Activated CD4-positive, alpha-beta T cell treated with anti-CD3 and anti-CD28 coated beads, Interleukin-2, amount 50 U/mL, for 24 hours (primary cell): Measurements from ENCODE around the gene STT3B.
"Not testable (repeated sequence)": the region's sequence is repeated elsewhere in the genome, so short reads cannot be mapped to it uniquely, and the experiment has no call there.

ENCODE experiments used
- DNase-seq, 2 donors: peaks; one replicate each; pipeline ENCODE4 v3.0.0-alpha.2; 2020; ENCODE audit warnings: low read depth in 1 of 2, low spot score in 1 of 2

Gene STT3B

DNA sequence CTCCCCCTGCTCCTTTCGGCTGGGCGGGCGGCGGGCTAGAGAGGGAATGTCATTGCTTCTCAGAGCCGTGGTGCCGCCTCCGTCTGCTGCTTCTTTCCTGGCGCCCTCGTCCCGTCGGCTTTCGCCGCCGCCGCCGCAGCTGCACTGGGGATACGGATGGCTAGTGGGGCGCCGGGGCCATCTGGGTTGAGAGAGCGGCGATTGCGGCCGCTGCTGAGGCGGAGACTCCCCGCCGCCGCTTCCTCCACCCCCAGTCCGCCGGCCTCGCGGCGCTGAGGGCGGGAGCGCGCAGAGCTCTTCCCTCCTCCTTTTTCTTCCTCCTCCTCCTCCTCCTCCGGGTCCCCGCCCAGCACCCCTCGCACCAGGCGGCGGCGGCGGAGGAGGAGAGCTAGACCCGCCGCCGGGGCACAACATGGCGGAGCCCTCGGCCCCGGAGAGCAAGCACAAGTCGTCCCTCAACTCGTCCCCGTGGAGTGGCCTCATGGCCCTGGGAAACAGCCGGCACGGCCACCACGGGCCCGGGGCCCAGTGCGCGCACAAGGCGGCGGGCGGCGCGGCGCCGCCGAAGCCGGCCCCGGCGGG, at the start of gene STT3B:
Gene STT3B, plus strand, starts transcription at position 339 of the 582 bp plus-strand sequence. Its CDS starts 74 bp downstream, at position 413.
- DNase-seq = peak in 1 of 2 donors; percentile 74

DNA sequence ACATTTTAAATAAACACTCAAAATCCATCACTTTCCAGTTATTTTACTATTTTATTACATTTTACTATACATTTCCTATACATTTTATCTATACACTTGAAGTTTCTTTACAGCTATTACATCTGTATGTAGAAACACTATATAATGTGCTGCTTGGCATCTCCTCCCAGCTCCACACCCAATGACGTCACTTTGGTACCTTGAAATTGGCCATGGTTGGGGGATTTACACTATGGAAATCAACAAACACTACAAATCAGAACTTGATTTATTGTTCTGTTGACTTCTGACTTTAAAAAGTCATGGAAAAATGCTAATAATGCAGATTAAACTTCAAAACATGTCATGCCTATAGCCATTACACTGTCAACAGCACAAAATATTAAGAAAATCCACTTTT, 48.9 kb upstream of the STT3B start:
- DNase-seq = no peak

DNA sequence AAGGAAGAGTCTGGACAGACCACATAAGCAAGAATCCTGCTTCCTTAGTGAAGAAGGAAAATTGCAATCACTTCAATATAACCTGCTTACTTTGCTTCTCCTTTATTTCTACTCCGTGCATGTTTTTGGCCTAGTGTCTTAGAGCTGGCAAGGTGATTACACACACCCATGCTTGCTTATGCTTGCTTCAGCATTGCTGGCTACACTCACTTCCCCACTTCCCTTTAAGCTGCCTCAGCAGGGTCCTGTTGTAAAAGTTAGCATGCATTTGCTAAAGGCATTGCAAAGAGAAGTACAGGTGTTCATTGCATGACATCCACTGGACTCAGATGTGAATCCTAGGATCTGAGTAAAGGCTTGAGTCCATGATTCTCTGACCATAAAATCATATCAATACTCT, 47.5 kb upstream of the STT3B start:
- no peak for DNase-seq

DNA sequence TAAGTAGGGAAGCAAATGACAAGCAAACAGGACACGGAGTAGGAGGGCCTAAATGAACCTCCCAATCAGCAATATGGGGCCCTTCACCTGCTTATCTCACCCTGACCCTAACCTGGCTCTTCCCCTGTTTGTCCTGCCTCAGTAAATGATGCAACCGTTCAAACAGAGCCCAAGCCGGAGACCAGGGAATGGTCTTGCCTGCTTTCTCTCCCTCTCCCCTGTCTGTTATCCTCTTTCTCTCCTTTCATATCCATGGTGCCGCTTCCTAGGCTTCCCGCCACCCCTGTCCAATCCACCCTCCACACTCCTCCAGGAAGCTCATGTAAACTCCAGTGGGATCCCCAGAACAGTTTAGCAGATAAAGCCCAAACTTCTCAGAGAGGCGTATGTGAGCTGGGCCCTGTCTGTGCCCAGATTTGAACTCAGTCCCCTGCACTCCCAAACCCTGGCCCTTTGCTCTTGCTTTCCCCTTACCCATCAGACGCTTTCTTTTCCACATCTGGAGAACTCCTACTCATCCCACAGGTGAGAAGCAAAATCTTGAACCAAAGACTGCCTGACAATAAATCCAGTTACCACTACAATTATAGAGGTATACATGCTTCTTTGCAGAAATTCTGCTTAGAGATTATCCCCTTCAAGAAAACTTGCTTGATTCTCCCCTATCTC, 45.7 kb upstream of the STT3B start:
- DNase-seq = no peak

DNA sequence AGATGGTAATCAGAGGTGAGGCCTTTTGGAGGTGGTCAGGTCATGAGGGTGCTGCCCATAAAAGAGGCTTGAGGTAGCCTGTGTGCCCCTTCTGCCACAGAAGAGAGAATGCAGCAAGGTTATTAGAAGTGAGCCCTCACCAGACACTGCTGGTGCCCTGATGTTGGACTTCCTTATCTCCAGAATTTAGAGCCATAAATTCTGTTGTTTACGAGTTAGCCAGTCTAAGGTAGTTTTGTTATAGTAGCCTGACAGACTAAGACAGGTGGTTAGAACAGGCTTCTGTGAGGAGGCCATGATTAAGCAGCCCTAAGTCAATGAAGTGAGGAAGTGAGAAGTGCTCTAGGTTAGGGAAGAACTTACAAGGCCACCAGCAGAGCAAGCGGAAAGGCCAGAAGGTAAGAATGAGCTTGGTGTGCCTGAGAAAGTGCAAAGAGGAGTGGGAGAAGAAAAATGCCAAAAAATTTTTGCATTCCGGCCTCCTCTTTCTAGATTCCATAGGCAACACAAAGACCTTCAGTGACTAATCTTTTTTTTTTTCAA, 44.2 kb upstream of the STT3B start:
- no peak for DNase-seq

DNA sequence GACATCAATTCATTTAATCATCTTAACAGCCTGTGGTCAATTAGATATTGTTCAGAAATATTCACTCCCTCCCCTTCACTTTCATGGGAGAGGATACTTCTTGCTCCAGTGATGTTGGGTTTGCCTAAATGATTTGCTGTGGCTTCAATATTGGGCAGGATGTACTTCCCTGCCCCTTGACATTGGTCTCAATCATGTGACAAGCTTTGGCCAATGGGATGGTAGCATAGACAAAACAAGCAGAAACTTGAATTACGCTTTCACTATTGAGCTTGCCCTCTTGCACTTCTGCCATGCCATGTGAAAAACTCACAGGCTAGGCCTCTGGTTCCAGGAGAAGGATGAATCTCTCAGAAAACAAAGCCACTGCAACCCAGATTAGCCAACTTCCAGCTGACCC, 42.2 kb upstream of the STT3B start:
- no peak for DNase-seq

DNA sequence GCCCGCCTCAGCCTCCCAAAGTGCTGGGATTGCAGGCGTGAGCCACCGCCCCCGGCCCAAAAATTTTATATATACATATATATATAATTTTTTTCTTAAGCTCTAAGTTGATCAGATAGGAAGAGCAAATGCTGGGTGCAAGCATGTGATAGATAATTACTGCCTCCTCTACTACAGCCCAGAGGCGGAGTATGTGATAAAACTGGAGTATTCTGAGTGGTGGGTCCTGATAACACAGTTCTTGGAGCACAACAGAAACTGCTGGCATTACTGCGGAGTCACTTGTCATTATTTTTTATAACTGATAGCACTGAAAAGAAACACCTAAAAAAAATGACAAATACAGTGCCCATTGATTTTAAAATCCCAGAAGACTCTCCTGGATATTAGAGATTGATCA, 41.1 kb upstream of the STT3B start:
- DNase-seq = no peak

DNA sequence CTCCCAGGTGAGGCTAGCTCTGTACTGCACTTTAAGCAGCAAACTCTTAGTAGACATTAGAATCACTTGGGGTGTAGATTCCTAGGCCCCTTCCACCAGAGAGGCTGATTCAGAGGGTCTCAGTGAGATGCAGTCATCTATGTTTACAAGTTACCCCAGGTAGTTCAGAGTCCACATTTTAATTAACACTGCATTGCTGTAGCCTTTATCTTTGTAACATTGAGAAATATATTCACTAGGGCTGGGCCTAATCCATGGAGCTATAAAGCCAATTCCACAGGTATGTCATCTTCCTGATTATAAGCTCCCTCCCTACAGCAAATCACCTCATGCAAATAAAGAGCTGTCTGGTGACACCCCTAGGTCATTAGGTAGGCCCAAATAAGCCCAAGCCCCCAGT, 39.6 kb upstream of the STT3B start:
- DNase-seq = no peak

DNA sequence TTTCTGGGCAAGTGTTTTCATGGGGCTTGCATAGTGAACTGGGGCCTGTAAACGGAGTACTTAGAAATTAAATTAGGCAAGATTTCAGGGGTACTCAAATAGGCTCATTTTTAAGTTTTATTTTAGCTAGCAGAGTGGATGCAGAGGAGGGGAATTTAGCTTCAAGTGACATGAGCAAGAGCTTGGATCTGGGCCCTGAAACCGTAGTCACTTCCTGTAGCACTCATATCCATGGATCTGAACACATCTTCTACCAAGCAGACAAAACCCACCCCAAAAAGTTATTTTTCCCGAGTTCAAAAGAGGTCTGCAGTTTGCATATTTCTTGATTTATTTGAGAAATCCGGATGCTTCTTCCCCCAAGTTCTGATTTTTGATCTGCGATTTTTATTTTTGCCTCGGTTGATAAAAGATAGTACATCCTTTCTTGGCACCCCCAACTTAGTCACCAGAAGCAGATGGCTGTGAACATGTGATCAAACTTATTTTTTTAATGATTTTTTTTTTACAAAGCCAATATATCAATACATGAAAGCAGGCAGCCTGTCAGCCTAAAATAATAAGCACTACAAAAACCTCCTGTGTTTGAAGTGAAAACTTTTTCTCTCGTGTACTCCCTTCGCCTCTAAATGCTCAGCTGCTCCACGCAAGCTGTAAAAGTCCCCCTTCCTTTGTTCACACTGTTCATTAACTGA, 36.6 kb upstream of the STT3B start:
- DNase-seq = no peak

DNA sequence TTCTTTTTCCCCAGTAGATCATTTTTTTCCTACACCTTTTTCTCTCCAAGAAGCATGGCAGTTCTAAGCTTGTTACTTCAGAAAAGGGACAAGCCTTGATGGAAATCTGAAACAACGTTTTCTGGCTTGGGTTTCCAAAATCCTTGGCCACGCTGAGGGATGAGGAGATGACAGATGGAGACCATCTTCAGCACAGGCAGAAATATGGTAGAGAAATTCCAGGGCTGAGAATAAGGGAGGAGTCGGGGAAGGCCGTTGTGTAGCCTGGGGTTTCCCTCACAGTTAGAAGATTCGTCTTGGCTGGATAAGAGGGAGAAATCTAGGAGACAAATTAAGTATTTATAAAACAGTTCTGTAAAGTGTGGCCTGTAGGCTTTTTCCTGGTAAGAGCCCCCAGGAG, 33.9 kb upstream of the STT3B start:
- DNase-seq = no peak

DNA sequence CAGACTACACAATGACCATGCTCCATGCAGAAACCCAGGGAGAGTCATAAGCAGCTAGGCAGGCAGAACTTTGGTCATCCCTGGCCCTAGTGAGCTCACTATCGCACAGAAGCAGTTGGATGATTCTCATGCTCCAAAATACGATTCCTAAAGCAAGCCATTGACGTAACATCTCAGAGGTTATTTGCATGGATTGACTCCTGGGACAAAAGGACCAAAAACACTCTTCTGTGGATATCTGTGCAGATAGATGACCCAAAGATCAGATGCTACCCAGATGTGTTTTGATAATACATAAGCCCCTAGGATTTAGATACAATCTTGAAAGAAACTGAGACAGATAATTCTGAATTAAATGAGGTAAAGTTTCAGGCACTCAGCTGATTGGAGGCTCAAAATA, 33.4 kb upstream of the STT3B start:
- DNase-seq = no peak

DNA sequence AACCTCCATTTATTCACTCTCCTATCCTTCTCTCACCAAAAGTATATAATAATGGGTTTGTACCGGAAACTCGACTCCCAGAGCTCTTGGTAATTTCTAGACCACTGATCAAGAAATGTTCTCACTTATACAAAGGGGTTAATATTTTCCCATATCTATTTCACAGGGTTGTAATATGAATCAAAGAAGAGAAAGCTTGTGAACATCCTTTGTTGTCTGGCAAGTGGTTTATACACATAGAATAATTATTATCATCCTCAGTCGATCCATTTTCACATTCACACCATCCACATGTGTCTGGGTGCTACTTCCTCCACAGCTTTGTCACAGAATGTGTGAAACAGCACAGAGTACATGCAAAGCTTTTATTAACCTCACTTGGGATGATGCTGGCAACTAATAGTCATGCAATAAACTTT, 29.9 kb upstream of the STT3B start:
- DNase-seq = no peak

DNA sequence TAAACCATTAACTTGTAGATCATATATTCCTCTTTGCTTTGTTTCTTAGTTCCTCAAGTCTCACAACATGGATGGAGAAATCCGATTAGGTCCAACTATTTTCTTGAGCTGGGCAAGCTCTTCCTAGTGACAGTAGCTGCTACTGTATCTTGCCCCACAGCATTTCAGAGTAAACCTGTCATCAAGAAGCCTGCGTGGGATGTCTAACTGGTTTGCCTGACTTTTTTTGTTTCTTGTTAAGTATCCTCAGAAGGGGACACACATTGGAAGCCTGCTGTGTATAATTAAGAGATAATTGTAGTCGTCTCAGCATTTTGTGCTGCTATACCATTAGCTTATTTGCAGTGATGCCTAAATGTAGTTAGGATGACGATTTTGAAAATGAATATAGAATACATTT, 29.3 kb upstream of the STT3B start:
- no peak for DNase-seq

DNA sequence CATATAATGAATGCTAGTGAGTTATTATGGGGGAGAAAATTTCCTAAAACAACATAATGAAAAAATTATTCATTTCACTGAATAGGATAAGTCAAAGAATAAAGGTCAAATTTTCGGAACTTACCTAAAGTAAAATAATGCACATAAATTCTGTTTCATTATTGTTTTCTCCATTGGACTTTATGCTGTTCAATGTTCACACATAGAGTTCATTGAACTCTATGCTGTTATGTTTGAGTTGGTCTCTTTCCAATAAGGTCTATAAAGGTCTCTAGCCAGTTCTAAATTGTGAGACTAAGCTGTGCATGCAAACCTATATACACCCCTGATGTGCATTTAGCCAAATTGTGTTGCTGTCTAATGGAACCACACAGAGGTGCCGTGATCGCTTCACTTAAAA, 28.5 kb upstream of the STT3B start:
- no peak for DNase-seq

DNA sequence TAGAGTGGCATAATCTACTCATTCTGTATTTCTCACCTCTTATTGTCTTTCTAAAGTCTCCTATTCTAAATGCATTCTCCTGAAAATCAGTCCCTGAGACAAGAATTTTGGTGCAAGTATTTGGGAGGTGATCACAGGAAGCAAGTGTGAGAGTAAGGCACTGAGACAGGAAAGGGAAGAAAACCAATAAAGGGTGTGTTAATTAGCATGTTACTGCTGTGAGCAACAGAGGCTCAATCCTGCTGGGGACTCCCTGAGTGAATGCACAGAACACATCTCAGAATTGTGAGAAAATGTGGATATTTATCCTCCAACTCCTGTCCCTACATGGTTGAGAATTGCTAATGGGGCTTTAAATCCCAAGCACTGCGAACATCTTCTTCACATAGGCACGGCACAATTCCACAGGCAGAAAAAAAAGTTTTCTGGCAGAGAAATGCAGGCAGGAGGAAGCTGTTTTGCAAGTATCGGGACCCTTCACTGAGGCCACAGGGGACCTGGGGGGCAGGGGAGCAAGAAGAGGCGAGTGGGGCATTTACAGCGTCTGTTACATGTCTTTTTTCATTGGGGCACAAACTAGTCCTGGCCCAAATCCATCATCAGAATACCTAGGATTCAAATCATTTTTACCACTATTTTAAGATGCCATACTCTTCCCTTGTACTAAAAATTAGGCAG, 27.2 kb upstream of the STT3B start:
- no peak for DNase-seq

DNA sequence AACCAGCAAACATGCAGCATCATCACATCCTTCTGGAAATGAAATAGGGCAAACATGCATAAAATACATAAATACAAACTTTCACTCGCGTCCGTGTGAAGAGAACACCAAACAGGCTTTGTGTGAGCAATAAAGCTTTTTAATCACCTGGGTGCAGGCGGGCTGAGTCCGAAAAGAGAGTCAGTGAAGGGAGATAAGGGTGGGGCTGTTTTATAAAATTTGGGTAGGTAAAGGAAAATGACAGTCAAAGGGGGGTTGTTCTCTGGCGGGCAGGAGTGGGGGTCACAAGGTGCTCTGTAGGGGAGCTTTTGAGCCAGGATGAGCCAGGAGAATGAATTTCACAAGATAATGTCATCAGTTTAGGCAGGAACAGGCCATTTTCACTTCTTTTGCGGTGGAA, 26.2 kb upstream of the STT3B start:
- DNase-seq = not testable (repeated sequence)

DNA sequence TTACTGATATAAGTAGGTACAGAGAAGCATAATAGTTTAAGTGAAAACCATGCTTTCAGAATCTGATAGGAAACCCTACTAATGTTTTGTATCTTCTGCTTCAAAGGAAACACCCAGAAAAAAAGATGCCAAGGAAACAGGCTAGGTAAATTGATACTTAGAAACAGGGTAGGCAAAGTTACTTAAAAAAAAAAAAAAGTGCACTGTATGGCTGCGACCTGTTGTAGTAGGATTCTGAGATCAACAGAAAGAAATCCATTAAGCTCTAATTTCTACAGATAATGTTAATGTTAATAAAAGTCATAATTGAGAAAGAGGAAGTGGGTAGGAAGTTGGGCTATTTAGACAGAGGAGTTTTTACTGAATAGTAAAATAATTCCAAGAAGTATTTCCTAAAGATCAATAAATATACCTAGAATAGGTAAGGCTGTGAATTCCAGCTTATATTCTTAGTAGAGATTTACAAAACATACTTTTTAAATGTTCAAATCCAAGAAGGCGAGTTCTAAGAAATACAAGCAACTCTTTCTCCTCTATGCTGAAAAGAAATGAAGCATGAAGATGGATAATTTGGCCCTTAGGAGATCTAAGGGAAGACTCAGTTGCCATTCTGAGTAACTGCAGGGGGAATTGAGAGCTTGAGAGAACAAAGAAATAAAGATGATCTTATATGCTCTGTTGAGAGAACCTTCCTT, 24.1 kb upstream of the STT3B start:
- DNase-seq = no peak

DNA sequence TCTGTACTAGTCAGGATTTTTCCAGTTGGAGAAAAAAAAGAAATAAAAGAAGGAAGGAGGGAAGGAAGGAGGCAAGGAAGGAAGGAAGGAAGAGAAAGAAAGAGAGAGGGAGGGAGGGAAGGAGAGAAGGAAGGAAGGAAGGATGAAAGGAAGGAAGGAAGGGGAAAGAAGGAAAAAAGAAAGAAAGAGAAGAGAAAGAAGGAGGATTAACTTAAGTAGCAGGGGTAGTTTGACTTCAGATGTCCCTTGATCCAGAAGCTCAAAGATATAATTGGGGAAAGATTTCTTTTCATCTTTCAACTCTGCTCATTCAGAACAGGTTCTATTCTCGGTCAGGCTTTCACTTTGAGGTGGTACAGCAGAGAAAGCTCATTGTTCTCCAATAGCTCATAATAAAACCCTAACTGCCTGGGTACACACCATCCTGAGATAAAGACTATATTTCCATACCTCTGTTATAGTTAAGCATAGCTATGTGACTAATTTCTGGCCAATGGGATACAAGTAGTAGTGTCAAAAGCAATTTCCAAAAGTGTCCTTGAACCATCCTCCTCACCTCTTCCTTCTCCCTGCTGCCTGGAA, 23.5 kb upstream of the STT3B start:
- no peak for DNase-seq

DNA sequence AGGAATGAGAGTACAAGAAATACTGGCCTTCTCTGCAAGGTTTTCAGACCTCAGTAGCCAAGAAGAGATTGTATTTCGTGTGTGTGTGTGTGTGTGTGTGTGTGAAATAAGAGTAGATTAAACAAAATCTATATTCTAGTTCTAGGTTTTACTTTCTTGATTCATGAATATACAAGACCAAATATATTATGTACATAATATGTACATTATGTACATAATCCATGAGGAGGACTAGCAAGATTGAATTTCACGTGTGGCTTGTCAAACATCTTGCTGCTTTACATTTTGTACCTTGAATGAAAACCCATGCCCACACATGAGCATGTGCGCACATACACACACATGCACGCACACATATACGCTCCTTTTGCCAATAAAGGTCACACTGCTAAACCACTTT, 18.2 kb upstream of the STT3B start:
- no peak for DNase-seq

DNA sequence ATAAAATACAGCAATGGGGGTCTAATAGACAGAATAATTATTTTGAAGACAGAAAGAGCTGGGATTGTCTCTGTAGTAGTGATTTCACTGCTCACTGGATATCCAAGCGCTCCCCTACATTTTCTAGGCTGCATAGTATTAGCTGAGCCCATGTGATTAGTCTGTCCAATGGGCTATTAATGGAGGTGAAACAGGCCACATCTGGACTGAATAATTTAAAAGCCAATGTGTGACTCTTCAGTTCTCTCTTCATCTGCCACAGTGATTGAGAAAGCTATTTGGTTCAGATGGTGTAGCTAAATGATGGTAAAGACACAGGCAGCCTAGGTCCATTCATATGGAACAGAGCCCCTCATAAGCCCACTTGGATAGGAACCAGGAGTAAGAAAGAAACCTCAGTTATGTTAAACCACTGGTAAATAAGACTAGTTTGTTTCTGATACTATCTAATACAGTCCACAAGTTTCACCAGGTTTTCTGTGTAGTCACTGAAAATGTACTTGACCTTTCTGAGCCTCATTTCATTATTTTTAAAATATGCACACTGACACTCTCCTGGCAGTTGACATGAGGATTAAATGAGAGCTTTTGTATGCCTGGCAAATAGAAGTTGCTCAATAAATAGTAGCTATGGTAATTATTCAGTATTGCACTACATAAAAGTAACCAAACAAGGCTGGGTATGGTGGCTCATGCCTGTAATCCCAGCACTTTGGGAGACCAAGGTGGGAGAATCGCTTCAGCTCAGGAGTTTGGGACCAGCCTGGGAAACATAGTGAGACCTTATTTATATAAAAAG, 17.0 kb upstream of the STT3B start:
- DNase-seq = no peak
